ENCODE results near the gene F13B.

DNA sequence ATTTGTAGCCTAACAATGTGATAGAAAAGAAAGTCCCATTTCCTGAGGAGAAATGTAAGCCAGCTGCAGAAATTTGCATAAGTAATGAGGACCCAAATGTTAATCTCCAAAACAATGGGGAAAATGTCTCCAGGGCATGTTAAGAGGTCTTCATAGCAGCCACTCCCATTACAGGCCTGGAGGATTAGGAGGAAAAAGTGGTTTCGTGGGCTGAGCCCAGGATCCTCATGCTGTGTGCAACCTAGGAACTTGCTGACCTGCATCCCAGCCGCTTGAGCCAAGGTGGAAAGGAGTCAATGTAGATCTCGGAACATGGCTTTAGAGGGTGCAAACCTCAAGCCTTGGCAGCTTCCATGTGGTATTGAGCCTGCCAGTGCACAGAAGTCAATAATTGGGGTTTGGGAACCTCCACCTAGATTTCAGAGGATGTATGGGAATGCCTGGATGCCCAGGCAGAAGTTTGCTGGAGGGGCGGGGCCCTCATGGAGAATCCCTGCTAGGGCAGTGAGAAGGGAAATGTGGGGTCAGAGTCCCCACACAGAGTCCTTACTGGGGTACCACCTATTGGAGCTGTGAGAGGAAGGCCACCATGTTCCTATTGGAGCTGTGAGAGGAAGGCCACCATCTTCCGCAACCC, 14.2 kb upstream of the F13B start:
- no peak for TF ChIP-seq CTCF (IDR thresholded peaks at IDR 0.05; ENCODE audit: low read depth, low read length, poor library complexity, severe bottlenecking)
- TF ChIP-seq EZH2phosphoT487 (IDR thresholded peaks at IDR 0.05; ENCODE audit: borderline replicate concordance, low read length): no peak

Measured in DOHH2 (cell line).